Measurements from ENCODE around the gene ZMIZ1. TPM values are rescaled to one million over a fixed set of nuclear protein-coding genes. Genes with fewer than 3 reads are reported as not detected.

Gene ZMIZ1
- total RNA-seq, 1 experiment from 2014 or later = 28.4 TPM

DNA sequence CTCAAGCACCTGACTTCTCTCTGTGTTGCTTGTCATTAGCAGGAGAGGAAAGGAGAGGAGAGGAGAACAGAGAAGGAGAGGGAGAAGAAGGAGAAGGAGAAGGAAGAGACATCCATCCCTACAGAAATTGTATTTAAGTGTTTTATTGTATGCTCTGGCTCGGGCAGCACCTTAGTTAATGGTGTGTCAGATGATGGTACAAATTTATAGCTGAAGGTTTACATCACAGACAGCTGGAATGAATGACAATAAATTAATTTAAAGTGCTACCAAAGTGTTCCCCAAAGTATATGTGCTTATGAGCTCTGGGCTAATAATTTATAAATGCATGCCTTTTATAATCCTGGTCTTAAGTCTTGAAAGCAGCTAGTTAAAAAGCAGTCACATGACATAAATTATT, 38.1 kb upstream of the ZMIZ1 start:
- DNase-seq (ENCODE audit: low read depth, low spot score) (no peak), ATAC-seq (no peak)
- H2AFZ ChIP-seq (ENCODE audit: low read depth, low read length, poor library complexity, severe bottlenecking) = no peak overlapping the region
- ChIA-PET CTCF (no interaction called here), RAD21 (ENCODE audit: low non-redundant PET in 1 of 2, low total read pairs in 2 of 2, uncharacterized antibody in 2 of 2, unreplicated experiment in 2 of 2) (no interaction called here), POLR2A (no interaction called here)
- no peaks in the 10 kb centered on the region for H3K36me3 ChIP-seq (ENCODE audit: control insufficient read depth in 1 of 2, insufficient read depth in 2 of 2, low read length in 2 of 2)
- H3K79me2 ChIP-seq (ENCODE audit: insufficient read depth, low read length) = no peaks in the 10 kb centered on the region
- no peaks in the 10 kb centered on the region for H3K9me2 ChIP-seq (ENCODE audit: insufficient read depth)
- H3K27ac ChIP-seq (ENCODE audit: low read depth, low read length) = no peak overlapping the region
- no peak overlapping the region for H3K4me3 ChIP-seq (replicated peaks in 1 of 2; ENCODE audit: low read depth in 1 of 2, low read length in 2 of 2)
- intact Hi-C loops (cut with micrococcal nuclease) = no loop called here
- no peak overlapping the region for H3K9ac ChIP-seq (ENCODE audit: low read length)
- no peaks in the 10 kb centered on the region for H4K20me1 ChIP-seq (ENCODE audit: insufficient read depth)
- no peaks in the 10 kb centered on the region for H3K9me3 ChIP-seq (ENCODE audit: control insufficient read depth in 1 of 2, insufficient read depth in 1 of 2, low read depth in 1 of 2, low read length in 2 of 2)
- no peak overlapping the region for H3K4me2 ChIP-seq (ENCODE audit: low read length)
- H3K27me3 ChIP-seq (ENCODE audit: insufficient read depth, low read length) = 0 out of 2 replicates have a peak, but pooled peaks cover 3% of the 10 kb centered on the region
- no peaks in the 10 kb centered on the region for H3K4me1 ChIP-seq (ENCODE audit: control insufficient read depth in 1 of 2, insufficient read depth in 2 of 2, low read length in 2 of 2)
- BruUV-seq (replicated peaks) = no TSS peak
- TF ChIP-seq RAD21 (IDR thresholded peaks at IDR 0.05; ENCODE audit: low read depth) = no peak
- TF ChIP-seq JUND (IDR thresholded peaks at IDR 0.05) = no peak
- no peak for TF ChIP-seq POLR2A (IDR thresholded peaks at IDR 0.05; ENCODE audit: borderline replicate concordance, extremely low read depth, insufficient read depth, insufficient read length)
- TF ChIP-seq CBX3 (IDR thresholded peaks at IDR 0.05; ENCODE audit: low read depth) = no peak
- no peak for TF ChIP-seq MAX (IDR thresholded peaks at IDR 0.05)
- no peak for TF ChIP-seq EZH2 (IDR thresholded peaks at IDR 0.05)
- TF ChIP-seq, protein P1, sequence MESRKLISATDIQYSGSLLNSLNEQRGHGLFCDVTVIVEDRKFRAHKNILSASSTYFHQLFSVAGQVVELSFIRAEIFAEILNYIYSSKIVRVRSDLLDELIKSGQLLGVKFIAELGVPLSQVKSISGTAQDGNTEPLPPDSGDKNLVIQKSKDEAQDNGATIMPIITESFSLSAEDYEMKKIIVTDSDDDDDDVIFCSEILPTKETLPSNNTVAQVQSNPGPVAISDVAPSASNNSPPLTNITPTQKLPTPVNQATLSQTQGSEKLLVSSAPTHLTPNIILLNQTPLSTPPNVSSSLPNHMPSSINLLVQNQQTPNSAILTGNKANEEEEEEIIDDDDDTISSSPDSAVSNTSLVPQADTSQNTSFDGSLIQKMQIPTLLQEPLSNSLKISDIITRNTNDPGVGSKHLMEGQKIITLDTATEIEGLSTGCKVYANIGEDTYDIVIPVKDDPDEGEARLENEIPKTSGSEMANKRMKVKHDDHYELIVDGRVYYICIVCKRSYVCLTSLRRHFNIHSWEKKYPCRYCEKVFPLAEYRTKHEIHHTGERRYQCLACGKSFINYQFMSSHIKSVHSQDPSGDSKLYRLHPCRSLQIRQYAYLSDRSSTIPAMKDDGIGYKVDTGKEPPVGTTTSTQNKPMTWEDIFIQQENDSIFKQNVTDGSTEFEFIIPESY (IDR thresholded peaks at IDR 0.05; ENCODE audit: extremely low read depth, insufficient replicate concordance, low read length) = no peak
- TF ChIP-seq YY1 (IDR thresholded peaks at IDR 0.05; ENCODE audit: extremely low read depth, insufficient replicate concordance, low read depth, low read length) = no peak
- TF ChIP-seq, protein P2, sequence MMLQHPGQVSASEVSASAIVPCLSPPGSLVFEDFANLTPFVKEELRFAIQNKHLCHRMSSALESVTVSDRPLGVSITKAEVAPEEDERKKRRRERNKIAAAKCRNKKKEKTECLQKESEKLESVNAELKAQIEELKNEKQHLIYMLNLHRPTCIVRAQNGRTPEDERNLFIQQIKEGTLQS (IDR thresholded peaks at IDR 0.05) = no peak
- TF ChIP-seq EGR1 (IDR thresholded peaks at IDR 0.05; ENCODE audit: low read depth) = no peak
- TF ChIP-seq SRF (IDR thresholded peaks at IDR 0.05; ENCODE audit: low read depth) = no peak
- no peak for TF ChIP-seq ZFX (IDR thresholded peaks at IDR 0.05)
- no peak for TF ChIP-seq TCF7L2 (IDR thresholded peaks at IDR 0.05; ENCODE audit: borderline replicate concordance, extremely low read depth, insufficient read depth, insufficient read length)
- TF ChIP-seq, protein P3, sequence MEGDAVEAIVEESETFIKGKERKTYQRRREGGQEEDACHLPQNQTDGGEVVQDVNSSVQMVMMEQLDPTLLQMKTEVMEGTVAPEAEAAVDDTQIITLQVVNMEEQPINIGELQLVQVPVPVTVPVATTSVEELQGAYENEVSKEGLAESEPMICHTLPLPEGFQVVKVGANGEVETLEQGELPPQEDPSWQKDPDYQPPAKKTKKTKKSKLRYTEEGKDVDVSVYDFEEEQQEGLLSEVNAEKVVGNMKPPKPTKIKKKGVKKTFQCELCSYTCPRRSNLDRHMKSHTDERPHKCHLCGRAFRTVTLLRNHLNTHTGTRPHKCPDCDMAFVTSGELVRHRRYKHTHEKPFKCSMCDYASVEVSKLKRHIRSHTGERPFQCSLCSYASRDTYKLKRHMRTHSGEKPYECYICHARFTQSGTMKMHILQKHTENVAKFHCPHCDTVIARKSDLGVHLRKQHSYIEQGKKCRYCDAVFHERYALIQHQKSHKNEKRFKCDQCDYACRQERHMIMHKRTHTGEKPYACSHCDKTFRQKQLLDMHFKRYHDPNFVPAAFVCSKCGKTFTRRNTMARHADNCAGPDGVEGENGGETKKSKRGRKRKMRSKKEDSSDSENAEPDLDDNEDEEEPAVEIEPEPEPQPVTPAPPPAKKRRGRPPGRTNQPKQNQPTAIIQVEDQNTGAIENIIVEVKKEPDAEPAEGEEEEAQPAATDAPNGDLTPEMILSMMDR (IDR thresholded peaks at IDR 0.05 in 2 of 3, conservative IDR thresholded peaks at IDR 0.05 in 1 of 3; ENCODE audit: borderline replicate concordance in 1 of 3, insufficient read depth in 1 of 3, low read depth in 2 of 3, low read length in 2 of 3) = no peak
- no peak for TF ChIP-seq SP1 (IDR thresholded peaks at IDR 0.05; ENCODE audit: low read depth)
